GM23338 (cell line): ENCODE measurements around the gene TEKT2. TPM values are rescaled to one million over a fixed set of nuclear protein-coding genes. Genes with fewer than 3 reads are reported as not detected.

ENCODE experiments used
- ATAC-seq: fragments of 200-7000 bp; cut with Tn5 transposase; 3 replicates; pipeline ENCODE4 v1.9.1; 2020
- DNase-seq: peaks from one replicate; pipeline ENCODE4 v3.0.0-alpha.2; 2015; ENCODE audit warnings: low spot score
- H2AFZ ChIP-seq: fragments of 200-600 bp; sonication (generic); 2 replicates; pipeline ENCODE4 v1.8.0; 2016; ENCODE audit warnings: antibody characterized with exemption, mild to moderate bottlenecking, moderate library complexity
- H3F3A ChIP-seq: fragments of 200-600 bp; sonication (generic); replicated peaks from 2 replicates; pipeline ENCODE4 v1.8.0; 2017; ENCODE audit warnings: antibody characterized with exemption, mixed run types, low read depth
- H3K27ac ChIP-seq: fragments of 200-600 bp; sonication (generic); 2 replicates; pipeline ENCODE4 v1.6.1; 2016; ENCODE audit warnings: low read depth
- H3K27me3 ChIP-seq: fragments of 200-600 bp; sonication (generic); 2 replicates; pipeline ENCODE4 v1.8.0; 2016; ENCODE audit warnings: mild to moderate bottlenecking, mixed run types, moderate library complexity; ENCODE audit not compliant: insufficient read depth
- H3K36me3 ChIP-seq: fragments of 200-600 bp; sonication (generic); 2 replicates; pipeline ENCODE4 v1.8.0; 2016; ENCODE audit warnings: mild to moderate bottlenecking; ENCODE audit not compliant: insufficient read depth
- H3K4me1 ChIP-seq: fragments of 200-600 bp; sonication (generic); 2 replicates; pipeline ENCODE4 v1.8.0; 2016; ENCODE audit warnings: mild to moderate bottlenecking, moderate library complexity; ENCODE audit not compliant: insufficient read depth
- H3K4me2 ChIP-seq: fragments of 200-600 bp; sonication (generic); 2 replicates; pipeline ENCODE4 v1.7.1; 2017; ENCODE audit warnings: mixed run types
- H3K4me3 ChIP-seq: fragments of 200-600 bp; sonication (generic); 2 replicates; pipeline ENCODE4 v1.6.1; 2016; ENCODE audit warnings: mixed run types
- H3K79me2 ChIP-seq: fragments of 200-600 bp; sonication (generic); replicated peaks from 2 replicates; pipeline ENCODE4 v1.8.0; 2017; ENCODE audit warnings: mild to moderate bottlenecking; ENCODE audit not compliant: insufficient read depth
- H3K9me2 ChIP-seq: fragments of 200-600 bp; sonication (generic); 2 replicates; pipeline ENCODE4 v1.8.0; 2017; ENCODE audit not compliant: insufficient read depth
- H4K20me1 ChIP-seq: fragments of 200-600 bp; sonication (generic); replicated peaks from 2 replicates; pipeline ENCODE4 v1.8.0; 2017; ENCODE audit warnings: mild to moderate bottlenecking; ENCODE audit not compliant: insufficient read depth
- H3K27ac Mint-ChIP-seq: 2 replicates; pipeline ENCODE4 v1.8.0; 2020; ENCODE audit warnings: inconsistent platforms, mild to moderate bottlenecking, moderate library complexity, mixed read lengths
- H3K27me3 Mint-ChIP-seq: 3 replicates; pipeline ENCODE4 v1.8.0; 2022; ENCODE audit warnings: low read depth, mild to moderate bottlenecking, moderate library complexity, mixed read lengths, inconsistent platforms; ENCODE audit not compliant: insufficient read depth, poor library complexity
- H3K36me3 Mint-ChIP-seq: 3 replicates; pipeline ENCODE4 v1.8.0; 2021; ENCODE audit warnings: low read depth, mild to moderate bottlenecking, inconsistent platforms, moderate library complexity, mixed read lengths
- H3K4me1 Mint-ChIP-seq: 3 replicates; pipeline ENCODE4 v1.8.0; 2020; ENCODE audit warnings: mild to moderate bottlenecking, inconsistent platforms, mixed read lengths
- H3K4me3 Mint-ChIP-seq: 3 replicates; pipeline ENCODE4 v1.8.0; 2021; ENCODE audit warnings: moderate library complexity, mild to moderate bottlenecking, inconsistent platforms, mixed read lengths
- H3K9me3 Mint-ChIP-seq: 3 replicates; pipeline ENCODE4 v1.8.0; 2020; ENCODE audit warnings: moderate library complexity, mild to moderate bottlenecking, inconsistent platforms, mixed read lengths
- CREB1 ChIP-seq: fragments of 250-450 bp; sonication (Bioruptor Pico); IDR thresholded peaks from 2 replicates; pipeline ENCODE4 v1.5.0; 2020; ENCODE audit warnings: low read depth, mild to moderate bottlenecking, moderate library complexity
- EZH2 ChIP-seq: fragments of 200-600 bp; sonication (generic); IDR thresholded peaks from one replicate; pipeline ENCODE4 v1.8.0; 2017; ENCODE audit warnings: antibody characterized with exemption, mild to moderate bottlenecking, low read depth; ENCODE audit not compliant: unreplicated experiment
- EZH2phosphoT487 ChIP-seq: fragments of 200-600 bp; sonication (generic); IDR thresholded peaks from one replicate; pipeline ENCODE4 v1.8.1; 2018; ENCODE audit warnings: antibody characterized with exemption; ENCODE audit not compliant: unreplicated experiment
- JUNB ChIP-seq: IDR thresholded peaks from one replicate; pipeline ENCODE4 v1.6.1; 2016; ENCODE audit warnings: antibody characterized with exemption; ENCODE audit not compliant: unreplicated experiment
- NANOG ChIP-seq: IDR thresholded peaks from 2 replicates; pipeline ENCODE4 v1.6.1; 2016; ENCODE audit warnings: antibody characterized with exemption, borderline replicate concordance
- POLR2AphosphoS5 ChIP-seq: IDR thresholded peaks from 2 replicates; pipeline ENCODE4 v1.6.1; 2016; ENCODE audit warnings: antibody characterized with exemption, low read depth
- STAT1 ChIP-seq: IDR thresholded peaks from one replicate; pipeline ENCODE4 v1.6.1; 2016; ENCODE audit warnings: antibody characterized with exemption; ENCODE audit not compliant: unreplicated experiment
- ZNF114 ChIP-seq: fragments of 250-450 bp; sonication (Bioruptor Pico); IDR thresholded peaks from 2 replicates; pipeline ENCODE4 v1.5.0; 2020; ENCODE audit warnings: mild to moderate bottlenecking, moderate library complexity
- ZNF331 ChIP-seq: fragments of 250-450 bp; sonication (Bioruptor Pico); IDR thresholded peaks from 2 replicates; pipeline ENCODE4 v1.5.0; 2020; ENCODE audit warnings: low read depth, mild to moderate bottlenecking, moderate library complexity
- polyA plus RNA-seq: library from polyadenylated mRNA; unstranded; fragments of >200 nt; fragmentation: Nextera tagmentation; extraction: Ambion mirVana; gene quantifications from 2 replicates; pipeline ENCODE4 v1.2.1, GENCODE V29; 2016
- total RNA-seq: library from RNA; depleted of rRNA; stranded (reverse); fragments of >200 nt; shearing (Covaris generic); gene quantifications from 2 replicates; pipeline ENCODE4 v1.2.3, GENCODE V29; 2014
- TF ChIP-seq, protein P1 (sequence below), 2 experiments: fragments of 200-600 bp in 1 of 2; sonication (generic) in 1 of 2; conservative IDR thresholded peaks; 2 replicates each; pipeline versions ENCODE4 v1.5.1 to v1.6.1; 2016 to 2017; ENCODE audit warnings: antibody characterized with exemption in 2 of 2, low read depth in 2 of 2, mild to moderate bottlenecking in 2 of 2, moderate library complexity in 1 of 2
- TF ChIP-seq, protein P2 (sequence below): IDR thresholded peaks from one replicate; pipeline ENCODE4 v1.6.1; 2018; ENCODE audit warnings: antibody characterized with exemption; ENCODE audit not compliant: unreplicated experiment
- TF ChIP-seq, protein P3 (sequence below): IDR thresholded peaks from 2 replicates; pipeline ENCODE4 v1.6.1; 2016; ENCODE audit warnings: antibody characterized with exemption

TEKT2 gene
- total and polyA plus RNA-seq, 2 experiments from 2014 or later = 0.36 to 0.94 TPM

DNA sequence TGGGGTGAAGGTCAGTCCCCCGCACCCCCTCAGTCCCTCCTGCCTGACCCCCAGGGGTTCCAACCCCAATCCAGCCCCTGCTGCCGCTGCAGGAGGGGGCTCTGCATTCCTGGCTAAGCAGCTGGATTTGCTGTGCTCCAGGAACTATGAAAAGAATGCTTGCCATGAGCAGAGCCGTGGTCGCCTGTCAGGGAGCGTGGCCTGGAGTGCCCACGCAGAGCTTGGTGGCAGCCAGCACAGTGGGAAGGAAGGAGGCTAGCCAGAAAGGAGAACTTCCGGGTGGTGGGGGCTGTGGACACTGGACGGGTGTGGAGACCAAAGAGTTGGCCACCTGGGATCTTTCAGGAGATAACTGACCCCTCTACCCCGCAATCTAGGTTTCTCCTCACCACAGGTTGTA is 35.6 kb downstream of the TEKT2 start:
- peaks cover 6% of the 10 kb centered on the region for H3K4me1 Mint-ChIP-seq
- H3K9me3 Mint-ChIP-seq = no peaks in the 10 kb centered on the region
- H3K27me3 ChIP-seq = peaks cover 23% of the 10 kb centered on the region
- H3K79me2 ChIP-seq = no peaks in the 10 kb centered on the region
- no peaks in the 10 kb centered on the region for H3K36me3 ChIP-seq
- no peak overlapping the region for H3K27ac ChIP-seq
- TF ChIP-seq, protein P1, sequence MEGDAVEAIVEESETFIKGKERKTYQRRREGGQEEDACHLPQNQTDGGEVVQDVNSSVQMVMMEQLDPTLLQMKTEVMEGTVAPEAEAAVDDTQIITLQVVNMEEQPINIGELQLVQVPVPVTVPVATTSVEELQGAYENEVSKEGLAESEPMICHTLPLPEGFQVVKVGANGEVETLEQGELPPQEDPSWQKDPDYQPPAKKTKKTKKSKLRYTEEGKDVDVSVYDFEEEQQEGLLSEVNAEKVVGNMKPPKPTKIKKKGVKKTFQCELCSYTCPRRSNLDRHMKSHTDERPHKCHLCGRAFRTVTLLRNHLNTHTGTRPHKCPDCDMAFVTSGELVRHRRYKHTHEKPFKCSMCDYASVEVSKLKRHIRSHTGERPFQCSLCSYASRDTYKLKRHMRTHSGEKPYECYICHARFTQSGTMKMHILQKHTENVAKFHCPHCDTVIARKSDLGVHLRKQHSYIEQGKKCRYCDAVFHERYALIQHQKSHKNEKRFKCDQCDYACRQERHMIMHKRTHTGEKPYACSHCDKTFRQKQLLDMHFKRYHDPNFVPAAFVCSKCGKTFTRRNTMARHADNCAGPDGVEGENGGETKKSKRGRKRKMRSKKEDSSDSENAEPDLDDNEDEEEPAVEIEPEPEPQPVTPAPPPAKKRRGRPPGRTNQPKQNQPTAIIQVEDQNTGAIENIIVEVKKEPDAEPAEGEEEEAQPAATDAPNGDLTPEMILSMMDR (conservative IDR thresholded peaks at IDR 0.05; ENCODE audit: low read depth in 2 of 2) = no peak
- H3K4me1 ChIP-seq = no peaks in the 10 kb centered on the region; the same call in 1 of the 2 replicates
- no peak for DNase-seq
- no peak overlapping the region for H3K27ac Mint-ChIP-seq
- H2AFZ ChIP-seq = no peak overlapping the region
- no peaks in the 10 kb centered on the region for H4K20me1 ChIP-seq
- no peak overlapping the region for H3K4me3 ChIP-seq
- H3K9me2 ChIP-seq = no peaks in the 10 kb centered on the region
- ATAC-seq = no peak
- peaks cover 24% of the 10 kb centered on the region for H3K27me3 Mint-ChIP-seq
- H3F3A ChIP-seq = no peaks in the 10 kb centered on the region
- H3K36me3 Mint-ChIP-seq = no peaks in the 10 kb centered on the region
- no peak overlapping the region for H3K4me2 ChIP-seq
- H3K4me3 Mint-ChIP-seq = no peak overlapping the region

DNA sequence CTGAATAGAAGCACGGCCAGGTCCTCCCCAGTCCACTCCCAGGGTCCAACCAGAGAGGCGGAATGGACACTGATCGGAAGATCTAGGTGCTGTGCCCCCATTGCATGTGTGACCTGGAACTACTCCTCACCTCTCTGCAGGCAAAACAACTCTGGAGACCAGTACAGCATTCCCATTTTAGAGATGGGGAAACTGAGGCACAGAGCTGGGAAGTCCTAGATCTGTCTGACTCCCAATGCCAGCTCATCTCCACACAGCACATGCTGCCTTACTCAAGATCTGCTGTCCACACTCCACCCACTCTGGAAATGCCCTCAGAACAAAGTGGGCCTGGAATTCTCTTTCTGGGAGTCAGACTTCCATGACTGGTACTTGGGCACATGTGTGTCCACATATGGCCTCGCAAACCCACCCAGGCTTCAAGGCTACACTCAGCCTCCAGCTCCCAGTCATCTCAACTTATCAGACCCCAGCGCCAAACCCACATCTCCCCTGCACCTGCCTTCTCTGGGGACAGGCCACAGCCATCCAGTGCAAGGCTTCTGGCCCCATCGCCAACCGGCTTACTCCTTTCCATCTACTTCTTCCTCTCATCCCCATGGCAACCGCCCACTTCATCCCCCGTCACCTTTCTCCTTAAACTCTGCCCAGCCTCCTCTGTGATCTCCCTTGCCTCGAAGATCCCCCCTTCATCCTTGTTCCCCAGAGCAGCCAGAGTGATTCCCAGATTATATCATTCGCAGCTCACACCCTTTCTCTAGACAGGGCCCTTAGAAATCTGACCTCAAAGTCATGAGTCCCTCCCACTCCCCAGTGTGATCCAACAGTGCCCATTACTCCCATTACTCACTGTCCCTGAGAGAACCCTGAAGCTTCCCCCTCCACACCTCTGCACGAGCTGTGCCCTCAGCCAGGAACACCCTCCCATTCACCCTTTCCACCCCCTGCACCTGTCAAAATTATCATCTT is 38.5 kb downstream of the TEKT2 start:
- Histone ChIP-seq H3K27me3 (peaks cover 41% of the 10 kb centered on the region), H3K79me2 (no peaks in the 10 kb centered on the region), H3K36me3 (no peaks in the 10 kb centered on the region), H3K9me2 (no peaks in the 10 kb centered on the region), H3K4me3 (no peak overlapping the region), H3F3A (no peaks in the 10 kb centered on the region), H3K4me1 (peaks cover 6% of the 10 kb centered on the region; the same call in 1 of the 2 replicates), H3K27ac (no peak overlapping the region), H2AFZ (no peak overlapping the region), H4K20me1 (no peaks in the 10 kb centered on the region), H3K4me2 (no peak overlapping the region)
- Mint-ChIP-seq H3K27ac (no peak overlapping the region), H3K9me3 (no peaks in the 10 kb centered on the region), H3K4me1 (peaks cover 16% of the 10 kb centered on the region), H3K4me3 (no peak overlapping the region), H3K27me3 (peaks cover 41% of the 10 kb centered on the region), H3K36me3 (no peaks in the 10 kb centered on the region)
- no peak for DNase-seq
- ATAC-seq = no peak
- TF ChIP-seq, protein P2, sequence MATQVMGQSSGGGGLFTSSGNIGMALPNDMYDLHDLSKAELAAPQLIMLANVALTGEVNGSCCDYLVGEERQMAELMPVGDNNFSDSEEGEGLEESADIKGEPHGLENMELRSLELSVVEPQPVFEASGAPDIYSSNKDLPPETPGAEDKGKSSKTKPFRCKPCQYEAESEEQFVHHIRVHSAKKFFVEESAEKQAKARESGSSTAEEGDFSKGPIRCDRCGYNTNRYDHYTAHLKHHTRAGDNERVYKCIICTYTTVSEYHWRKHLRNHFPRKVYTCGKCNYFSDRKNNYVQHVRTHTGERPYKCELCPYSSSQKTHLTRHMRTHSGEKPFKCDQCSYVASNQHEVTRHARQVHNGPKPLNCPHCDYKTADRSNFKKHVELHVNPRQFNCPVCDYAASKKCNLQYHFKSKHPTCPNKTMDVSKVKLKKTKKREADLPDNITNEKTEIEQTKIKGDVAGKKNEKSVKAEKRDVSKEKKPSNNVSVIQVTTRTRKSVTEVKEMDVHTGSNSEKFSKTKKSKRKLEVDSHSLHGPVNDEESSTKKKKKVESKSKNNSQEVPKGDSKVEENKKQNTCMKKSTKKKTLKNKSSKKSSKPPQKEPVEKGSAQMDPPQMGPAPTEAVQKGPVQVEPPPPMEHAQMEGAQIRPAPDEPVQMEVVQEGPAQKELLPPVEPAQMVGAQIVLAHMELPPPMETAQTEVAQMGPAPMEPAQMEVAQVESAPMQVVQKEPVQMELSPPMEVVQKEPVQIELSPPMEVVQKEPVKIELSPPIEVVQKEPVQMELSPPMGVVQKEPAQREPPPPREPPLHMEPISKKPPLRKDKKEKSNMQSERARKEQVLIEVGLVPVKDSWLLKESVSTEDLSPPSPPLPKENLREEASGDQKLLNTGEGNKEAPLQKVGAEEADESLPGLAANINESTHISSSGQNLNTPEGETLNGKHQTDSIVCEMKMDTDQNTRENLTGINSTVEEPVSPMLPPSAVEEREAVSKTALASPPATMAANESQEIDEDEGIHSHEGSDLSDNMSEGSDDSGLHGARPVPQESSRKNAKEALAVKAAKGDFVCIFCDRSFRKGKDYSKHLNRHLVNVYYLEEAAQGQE = no peak
- TF ChIP-seq, protein P1 (conservative IDR thresholded peaks at IDR 0.05; ENCODE audit: low read depth in 2 of 2) = no peak
- TF ChIP-seq NANOG (no peak), POLR2AphosphoS5 (no peak), CREB1 (CRISPR knock-in tag) (no peak), ZNF331 (CRISPR knock-in tag) (no peak), ZNF114 (CRISPR knock-in tag) (no peak), EZH2phosphoT487 (no peak), STAT1 (no peak), JUNB (no peak), EZH2 (no peak)
- TF ChIP-seq, protein P3, sequence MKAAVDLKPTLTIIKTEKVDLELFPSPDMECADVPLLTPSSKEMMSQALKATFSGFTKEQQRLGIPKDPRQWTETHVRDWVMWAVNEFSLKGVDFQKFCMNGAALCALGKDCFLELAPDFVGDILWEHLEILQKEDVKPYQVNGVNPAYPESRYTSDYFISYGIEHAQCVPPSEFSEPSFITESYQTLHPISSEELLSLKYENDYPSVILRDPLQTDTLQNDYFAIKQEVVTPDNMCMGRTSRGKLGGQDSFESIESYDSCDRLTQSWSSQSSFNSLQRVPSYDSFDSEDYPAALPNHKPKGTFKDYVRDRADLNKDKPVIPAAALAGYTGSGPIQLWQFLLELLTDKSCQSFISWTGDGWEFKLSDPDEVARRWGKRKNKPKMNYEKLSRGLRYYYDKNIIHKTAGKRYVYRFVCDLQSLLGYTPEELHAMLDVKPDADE = no peak
